HG02884 (cell line): ENCODE results near the gene IGDCC3.
"Not testable (repeated sequence)": the region's sequence is repeated elsewhere in the genome, so short reads cannot be mapped to it uniquely, and the experiment has no call there.

Source experiments
- ATAC-seq: cut with Tn5 transposase; IDR thresholded peaks from one replicate; pipeline ENCODE4 v1.9.1; 2021; ENCODE audit warnings: mild to moderate bottlenecking, moderate library complexity; ENCODE audit not compliant: unreplicated experiment

Gene IGDCC3

GRCh38 chr15:65406424-65407000 lies 28.7 kb upstream of the IGDCC3 start:
- ATAC-seq, result no peak

- no peak for ATAC-seq
These were observed 28.1 kb upstream of the IGDCC3 start for GRCh38 chr15:65405791-65406423.

DNA sequence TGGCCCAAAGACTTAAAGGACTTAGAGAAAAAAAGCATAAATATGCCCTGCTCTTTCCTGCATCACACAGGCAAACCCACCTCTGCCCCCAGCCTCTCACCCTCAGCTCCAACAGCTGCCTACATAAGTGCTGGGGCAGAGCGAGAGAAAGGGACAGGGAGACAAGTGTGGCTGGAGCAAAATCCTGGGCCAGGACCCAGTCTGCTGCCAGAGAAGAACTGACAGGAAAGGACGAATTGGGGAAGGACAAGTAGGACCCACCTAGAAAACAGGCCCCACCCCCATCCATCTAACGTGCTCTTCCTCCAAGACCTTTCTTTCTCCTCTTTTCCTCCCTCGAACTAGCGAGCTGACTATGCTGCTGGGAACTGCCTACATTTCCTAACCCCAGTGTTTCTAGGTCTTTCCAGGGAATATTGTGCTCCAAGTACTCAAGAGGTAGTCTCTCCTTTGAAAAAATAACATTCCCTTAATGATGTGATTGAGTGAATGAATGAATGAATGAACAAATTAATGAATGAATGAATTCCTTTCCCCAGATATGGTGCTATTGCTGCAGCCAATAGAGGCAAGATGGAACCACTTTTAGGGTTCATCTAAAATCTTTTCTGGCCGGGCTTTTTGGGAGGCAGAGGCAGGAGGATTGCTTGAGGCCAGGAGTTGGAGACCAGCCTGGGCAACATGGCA lies 26.5 kb upstream of the IGDCC3 start:
- no peak for ATAC-seq

DNA sequence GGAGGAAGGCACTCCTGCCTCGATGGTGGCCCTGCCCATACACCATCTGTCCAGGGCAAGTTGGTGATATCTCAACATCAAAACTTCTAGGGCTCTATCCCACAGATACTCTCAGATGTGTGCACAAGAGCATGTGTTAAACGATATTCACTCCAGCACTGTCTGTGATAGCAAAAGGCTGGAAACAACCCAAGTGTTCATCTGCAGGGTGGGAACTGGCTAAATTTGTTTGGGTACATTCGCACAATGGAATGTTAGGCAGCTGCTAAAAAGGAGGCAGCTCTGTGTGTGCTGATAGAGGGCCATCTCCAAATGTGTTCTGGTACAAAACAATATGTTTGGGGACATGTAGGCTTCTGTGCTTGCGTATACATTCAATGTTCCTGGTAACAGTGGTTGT lies 25.2 kb upstream of the IGDCC3 start:
- no peak for ATAC-seq

DNA sequence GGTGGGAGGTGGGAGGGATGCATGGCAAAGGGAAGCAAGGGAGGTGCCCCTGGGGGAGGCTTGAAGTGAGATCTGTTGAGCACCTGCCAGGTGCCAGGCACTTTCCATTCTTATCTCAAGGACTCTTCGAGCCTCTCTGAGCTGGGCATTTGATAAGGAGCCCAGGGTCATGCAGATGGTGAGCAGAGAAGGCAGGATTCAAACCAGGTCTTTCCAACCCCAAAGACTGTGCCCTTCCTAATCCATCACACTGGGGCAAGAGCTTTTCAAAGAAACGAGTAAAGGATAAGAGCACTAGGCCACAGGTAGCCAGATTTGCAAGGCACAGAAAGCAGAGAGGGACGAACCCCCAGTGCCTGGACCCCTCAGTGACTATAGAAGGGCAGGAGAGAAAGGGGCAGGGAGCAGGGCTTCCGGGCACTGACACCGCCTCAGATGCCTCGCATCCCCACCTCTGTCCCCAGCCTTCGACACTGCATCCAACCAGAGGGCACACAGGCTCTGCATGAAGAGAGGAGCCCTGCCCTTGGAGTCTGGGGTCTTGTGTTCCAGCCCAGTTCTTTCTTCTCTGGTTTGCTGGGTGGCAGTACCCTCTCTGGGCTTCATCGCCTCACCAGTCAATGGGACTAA lies 23.9 kb upstream of the IGDCC3 start:
- no peak for ATAC-seq

DNA sequence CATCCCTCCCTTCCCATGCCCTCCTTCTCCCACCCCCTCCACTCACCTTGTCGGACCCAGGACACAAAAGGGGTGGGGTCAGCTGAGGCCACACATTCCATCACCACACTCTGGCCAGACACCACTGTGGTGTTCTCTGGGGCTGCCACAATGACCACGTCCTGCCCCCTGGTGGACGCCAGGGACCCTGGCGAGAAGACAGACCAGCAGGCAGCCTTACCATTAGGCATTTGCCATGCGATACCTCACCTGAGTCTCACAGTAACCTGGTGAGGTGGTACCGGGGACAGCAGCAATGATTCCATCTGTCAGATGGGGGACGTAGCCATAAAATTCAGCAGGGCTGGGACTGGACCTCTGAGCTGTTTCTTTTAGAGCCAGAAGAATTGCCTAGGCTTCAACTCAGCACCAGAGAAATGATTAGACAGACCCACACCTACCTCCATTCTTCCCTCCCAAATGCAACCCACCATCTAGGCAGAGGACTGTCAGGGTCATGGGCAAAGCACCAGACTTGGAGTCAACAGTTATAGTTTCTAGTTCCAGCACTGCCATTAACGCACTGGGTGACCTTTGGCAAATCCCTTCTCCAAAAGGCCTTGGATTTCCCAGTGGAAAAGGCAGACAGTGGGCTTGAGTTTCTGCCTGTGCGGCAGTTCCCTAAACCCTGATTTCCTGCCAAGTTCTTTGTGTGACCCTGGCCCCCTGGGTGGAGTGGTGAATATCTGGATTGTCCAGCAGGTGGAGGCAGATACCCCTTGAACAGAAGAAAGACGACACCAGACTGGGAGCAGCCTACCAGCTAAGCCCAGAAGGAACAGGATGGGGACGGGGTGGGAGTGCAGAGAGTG lies 23.2 kb upstream of the IGDCC3 start:
- ATAC-seq, result no peak

- ATAC-seq, result no peak
These were observed 22.2 kb upstream of the IGDCC3 start for GRCh38 chr15:65399997-65400396.

GRCh38 chr15:65399001-65399706 lies 21.4 kb upstream of the IGDCC3 start:
- no peak for ATAC-seq

GRCh38 chr15:65398486-65398885 lies 20.7 kb upstream of the IGDCC3 start:
- ATAC-seq, result not testable (repeated sequence)

- ATAC-seq, result no peak
These were observed 19.1 kb upstream of the IGDCC3 start for GRCh38 chr15:65396965-65397317.

DNA sequence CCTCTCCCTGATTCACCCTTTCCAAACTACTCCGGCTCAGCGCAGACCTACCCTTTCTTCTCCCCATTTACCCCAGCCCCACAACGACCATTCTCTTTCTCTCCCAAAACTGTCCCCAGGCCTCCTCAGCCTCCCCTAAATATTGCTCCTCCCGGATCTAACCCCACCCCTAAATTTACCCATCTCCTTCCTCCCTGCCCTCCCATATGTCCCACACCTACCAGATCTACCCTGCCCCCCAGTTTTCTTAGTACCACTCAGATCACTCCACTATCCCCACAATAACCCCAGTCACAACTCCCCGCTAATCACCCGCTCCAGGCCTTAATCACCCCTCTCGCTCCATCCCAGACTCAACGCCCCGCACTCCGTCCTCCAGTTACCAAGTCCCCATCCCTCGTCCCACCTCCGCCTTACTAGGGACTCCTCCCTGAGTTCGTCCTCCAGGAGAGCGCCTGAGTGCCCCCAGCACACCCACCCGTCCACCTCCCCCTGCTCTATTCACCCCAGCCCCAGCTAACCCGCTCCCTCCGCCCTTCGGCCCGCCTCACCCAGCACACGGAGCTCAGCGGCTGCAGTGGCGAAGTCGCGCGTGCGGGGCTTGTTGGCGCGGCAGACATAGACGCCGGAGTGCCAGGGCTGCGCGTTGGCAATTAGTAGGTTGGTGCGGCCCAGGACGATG lies 18.6 kb upstream of the IGDCC3 start:
- ATAC-seq, result no peak

- no peak for ATAC-seq
These were observed 17.9 kb upstream of the IGDCC3 start for GRCh38 chr15:65395567-65396202.

GRCh38 chr15:65394936-65395335 lies 17.1 kb upstream of the IGDCC3 start:
- no peak for ATAC-seq

DNA sequence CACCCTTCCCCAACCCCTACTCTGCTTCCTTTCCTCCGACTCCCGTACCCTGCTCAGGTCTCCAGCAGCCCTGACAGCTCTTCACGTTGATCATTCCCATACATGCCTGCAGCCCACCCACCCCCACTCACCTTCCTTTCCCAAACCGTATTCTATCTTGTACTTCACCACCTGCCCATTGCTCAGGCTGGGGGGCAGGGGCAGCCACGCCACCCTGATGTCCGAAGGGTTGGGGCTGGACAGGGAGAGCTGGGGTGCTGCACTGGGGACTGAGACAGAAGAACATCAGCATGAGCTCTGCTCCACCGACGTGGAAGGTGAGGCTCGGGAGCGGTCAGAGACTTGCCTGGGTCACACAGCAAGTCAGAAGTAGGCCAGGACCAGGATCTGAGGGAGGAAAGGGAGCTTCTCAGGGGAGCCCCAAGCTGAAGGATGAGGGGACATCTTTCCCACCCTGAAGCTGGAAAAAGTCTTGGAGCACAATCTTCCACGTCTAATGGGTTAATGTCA lies 16.5 kb upstream of the IGDCC3 start:
- no peak for ATAC-seq

DNA sequence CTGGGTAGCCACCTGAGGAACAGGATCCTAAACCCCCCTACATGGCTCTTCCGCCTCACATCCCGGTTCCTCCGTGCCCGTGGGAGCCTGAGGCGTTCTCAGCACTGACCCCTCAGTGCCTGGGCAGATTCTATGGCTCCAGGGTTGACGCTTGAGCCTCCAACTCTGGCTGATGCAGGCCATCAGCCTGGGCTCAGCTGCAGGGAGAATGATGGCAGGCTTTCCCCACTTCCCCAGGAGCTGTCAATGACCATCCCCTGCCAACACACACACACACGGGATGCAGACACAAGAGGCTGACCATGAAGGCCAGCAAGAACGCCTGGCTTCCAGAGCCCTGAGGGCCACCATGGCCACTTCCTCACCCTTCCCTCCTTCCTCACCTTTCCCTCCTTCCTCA lies 15.8 kb upstream of the IGDCC3 start:
- no peak for ATAC-seq

- no peak for ATAC-seq
These were observed 15.3 kb upstream of the IGDCC3 start for GRCh38 chr15:65393091-65393490.

DNA sequence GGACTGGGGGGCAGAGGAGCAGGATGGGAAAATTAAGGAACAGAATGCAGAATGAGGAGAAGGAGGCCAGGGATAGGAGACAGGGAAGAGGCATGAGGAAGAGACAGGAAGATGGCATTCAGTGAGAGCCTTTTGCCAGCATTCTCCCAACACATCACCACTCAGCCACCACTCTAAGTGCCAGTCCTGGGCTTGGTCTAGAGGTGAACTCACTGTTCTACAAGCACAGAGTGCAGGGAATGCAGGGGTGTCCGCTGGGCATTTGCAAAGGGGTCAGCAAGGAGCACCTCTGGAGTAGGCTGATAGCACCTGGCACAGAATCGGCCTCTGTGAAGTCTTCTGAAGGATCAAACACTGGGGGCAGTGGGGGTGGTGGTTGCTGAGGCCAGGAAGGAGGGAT lies 14.6 kb upstream of the IGDCC3 start:
- ATAC-seq, result no peak

GRCh38 chr15:65391732-65392131 lies 13.9 kb upstream of the IGDCC3 start:
- no peak for ATAC-seq

DNA sequence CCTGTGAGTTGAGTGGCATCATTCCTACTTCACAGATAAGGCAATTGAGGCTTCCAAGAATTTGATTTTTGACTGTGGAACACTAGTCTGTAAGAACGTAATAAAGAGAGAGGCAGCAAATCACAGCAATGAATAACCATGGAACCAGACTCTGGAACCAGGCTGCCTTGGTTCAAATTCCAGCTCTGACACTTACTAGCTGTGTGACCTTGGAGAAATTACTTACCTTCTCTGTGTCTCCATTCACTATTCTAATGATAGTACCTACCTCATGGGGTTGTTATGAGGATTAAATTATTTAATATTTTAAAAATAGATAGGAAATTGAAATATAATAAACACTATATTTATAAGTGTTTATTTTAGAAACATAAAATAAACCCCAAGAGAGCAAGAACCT lies 12.6 kb upstream of the IGDCC3 start:
- no peak for ATAC-seq
